Stimulated activated CD4-positive, alpha-beta T cell treated with anti-CD3 and anti-CD28 coated beads, Interleukin-12 subunit alpha, Interleukin-12 subunit beta, amount 100 ng/mL, for 4 hours (primary cell): ENCODE measurements around the gene SYNGR2.

Source experiments
- DNase-seq: peaks from one replicate; pipeline ENCODE4 v3.0.0-alpha.2; 2020

The SYNGR2 gene

GRCh38 chr17:78168242-78168902 is at the start of gene SYNGR2:
SYNGR2 (plus strand) TSS chr17:78168581; CDS start chr17:78168617, 36 bp downstream.
- peak; percentile 87 for DNase-seq

- DNase-seq: no peak
Measured at GRCh38 chr17:78118801-78119241, 49.6 kb upstream of the SYNGR2 start.

- DNase-seq: no peak
Measured at GRCh38 chr17:78120537-78120936, 47.8 kb upstream of the SYNGR2 start.

GRCh38 chr17:78120971-78121800 is 47.2 kb upstream of the SYNGR2 start:
- no peak for DNase-seq

- no peak for DNase-seq
Measured at GRCh38 chr17:78121801-78122215, 46.6 kb upstream of the SYNGR2 start.

- DNase-seq: no peak
Measured at GRCh38 chr17:78122216-78122930, 46.0 kb upstream of the SYNGR2 start.

GRCh38 chr17:78122931-78123249 is 45.5 kb upstream of the SYNGR2 start:
- no peak for DNase-seq

GRCh38 chr17:78123258-78123929 is 45.0 kb upstream of the SYNGR2 start:
- no peak for DNase-seq

- no peak for DNase-seq
Measured at GRCh38 chr17:78124081-78124835, 44.1 kb upstream of the SYNGR2 start.

- DNase-seq: no peak
Measured at GRCh38 chr17:78124836-78125137, 43.6 kb upstream of the SYNGR2 start.

GRCh38 chr17:78125138-78125913 is 43.1 kb upstream of the SYNGR2 start:
- no peak for DNase-seq

- no peak for DNase-seq
Measured at GRCh38 chr17:78125976-78126894, 42.1 kb upstream of the SYNGR2 start.

- no peak for DNase-seq
Measured at GRCh38 chr17:78126895-78127238, 41.5 kb upstream of the SYNGR2 start.

- DNase-seq: no peak
Measured at GRCh38 chr17:78127239-78127887, 41.0 kb upstream of the SYNGR2 start.

- DNase-seq: no peak
Measured at GRCh38 chr17:78127888-78128550, 40.4 kb upstream of the SYNGR2 start.

- DNase-seq: peak; percentile 58
Measured at GRCh38 chr17:78128551-78129350, 39.6 kb upstream of the SYNGR2 start, which contains the start of gene TMC6. TMC6 (minus strand) TSS chr17:78128755; CDS start chr17:78126832, 1,923 bp downstream.

- DNase-seq: no peak
Measured at GRCh38 chr17:78129351-78130089, 38.9 kb upstream of the SYNGR2 start.

- DNase-seq: no peak
Measured at GRCh38 chr17:78130090-78130436, 38.3 kb upstream of the SYNGR2 start.
